Measurements from ENCODE around the gene AMTN.

AMTN gene

GRCh38 chr4:70559924-70560323, 41.6 kb downstream of the AMTN start:
- no peak for DNase-seq (ENCODE audit: low read depth in 2 of 2)

GRCh38 chr4:70564033-70564432, 45.7 kb downstream of the AMTN start:
- DNase-seq (ENCODE audit: low read depth in 2 of 2) = no peak

- DNase-seq (ENCODE audit: low read depth in 2 of 2) = no peak
These were observed 52.4 kb downstream of the AMTN start for GRCh38 chr4:70570796-70571195.

GRCh38 chr4:70571772-70572171, 53.4 kb downstream of the AMTN start:
- DNase-seq (ENCODE audit: low read depth in 2 of 2) = no peak

- DNase-seq (ENCODE audit: low read depth in 2 of 2) = no peak
These were observed 57.6 kb downstream of the AMTN start for GRCh38 chr4:70575964-70576363.

GRCh38 chr4:70577220-70577927, 59.0 kb downstream of the AMTN start:
- DNase-seq (ENCODE audit: low read depth in 2 of 2) = no peak

GRCh38 chr4:70581980-70582379, 63.6 kb downstream of the AMTN start:
- no peak for DNase-seq (ENCODE audit: low read depth in 2 of 2)

Data from stimulated activated CD8-positive, alpha-beta memory T cell treated with anti-CD3 and anti-CD28 coated beads, Interleukin-2, amount 100 ng/mL, for 48 hours (primary cell).